HepG2 (cell line): Measurements from ENCODE around the gene RAB40C.

Experiments
- ETS1 ChIP-seq: sonication (generic); formaldehyde crosslinking; IDR thresholded peaks from 2 replicates; pipeline ENCODE4 v1.4.0; 2020; ENCODE audit warnings: missing genetic modification reagents
- TF ChIP-seq, protein P1 (sequence below): sonication (generic); formaldehyde crosslinking; IDR thresholded peaks from 2 replicates; pipeline ENCODE4 v1.4.0; 2020; ENCODE audit warnings: missing genetic modification reagents
- TF ChIP-seq, protein P2 (sequence below): IDR thresholded peaks from 2 replicates; pipeline ENCODE4 v1.6.1; 2016; ENCODE audit warnings: mild to moderate bottlenecking, missing biosample characterization, missing genetic modification reagents

GRCh38 chr16:586047-586644, 3.7 kb upstream of the RAB40C start:
- TF ChIP-seq ETS1 (CRISPR knock-in tag) = no peak
- TF ChIP-seq, protein P1, sequence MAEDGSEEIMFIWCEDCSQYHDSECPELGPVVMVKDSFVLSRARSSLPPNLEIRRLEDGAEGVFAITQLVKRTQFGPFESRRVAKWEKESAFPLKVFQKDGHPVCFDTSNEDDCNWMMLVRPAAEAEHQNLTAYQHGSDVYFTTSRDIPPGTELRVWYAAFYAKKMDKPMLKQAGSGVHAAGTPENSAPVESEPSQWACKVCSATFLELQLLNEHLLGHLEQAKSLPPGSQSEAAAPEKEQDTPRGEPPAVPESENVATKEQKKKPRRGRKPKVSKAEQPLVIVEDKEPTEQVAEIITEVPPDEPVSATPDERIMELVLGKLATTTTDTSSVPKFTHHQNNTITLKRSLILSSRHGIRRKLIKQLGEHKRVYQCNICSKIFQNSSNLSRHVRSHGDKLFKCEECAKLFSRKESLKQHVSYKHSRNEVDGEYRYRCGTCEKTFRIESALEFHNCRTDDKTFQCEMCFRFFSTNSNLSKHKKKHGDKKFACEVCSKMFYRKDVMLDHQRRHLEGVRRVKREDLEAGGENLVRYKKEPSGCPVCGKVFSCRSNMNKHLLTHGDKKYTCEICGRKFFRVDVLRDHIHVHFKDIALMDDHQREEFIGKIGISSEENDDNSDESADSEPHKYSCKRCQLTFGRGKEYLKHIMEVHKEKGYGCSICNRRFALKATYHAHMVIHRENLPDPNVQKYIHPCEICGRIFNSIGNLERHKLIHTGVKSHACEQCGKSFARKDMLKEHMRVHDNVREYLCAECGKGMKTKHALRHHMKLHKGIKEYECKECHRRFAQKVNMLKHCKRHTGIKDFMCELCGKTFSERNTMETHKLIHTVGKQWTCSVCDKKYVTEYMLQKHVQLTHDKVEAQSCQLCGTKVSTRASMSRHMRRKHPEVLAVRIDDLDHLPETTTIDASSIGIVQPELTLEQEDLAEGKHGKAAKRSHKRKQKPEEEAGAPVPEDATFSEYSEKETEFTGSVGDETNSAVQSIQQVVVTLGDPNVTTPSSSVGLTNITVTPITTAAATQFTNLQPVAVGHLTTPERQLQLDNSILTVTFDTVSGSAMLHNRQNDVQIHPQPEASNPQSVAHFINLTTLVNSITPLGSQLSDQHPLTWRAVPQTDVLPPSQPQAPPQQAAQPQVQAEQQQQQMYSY (CRISPR knock-in tag) = no peak
- TF ChIP-seq, protein P2, sequence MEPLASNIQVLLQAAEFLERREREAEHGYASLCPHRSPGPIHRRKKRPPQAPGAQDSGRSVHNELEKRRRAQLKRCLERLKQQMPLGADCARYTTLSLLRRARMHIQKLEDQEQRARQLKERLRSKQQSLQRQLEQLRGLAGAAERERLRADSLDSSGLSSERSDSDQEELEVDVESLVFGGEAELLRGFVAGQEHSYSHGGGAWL (CRISPR knock-in tag) = no peak
